ENCODE measurements around the gene TAF11.
"Not testable (repeated sequence)": the region's sequence is repeated elsewhere in the genome, so short reads cannot be mapped to it uniquely, and the experiment has no call there.

TAF11 gene

DNA sequence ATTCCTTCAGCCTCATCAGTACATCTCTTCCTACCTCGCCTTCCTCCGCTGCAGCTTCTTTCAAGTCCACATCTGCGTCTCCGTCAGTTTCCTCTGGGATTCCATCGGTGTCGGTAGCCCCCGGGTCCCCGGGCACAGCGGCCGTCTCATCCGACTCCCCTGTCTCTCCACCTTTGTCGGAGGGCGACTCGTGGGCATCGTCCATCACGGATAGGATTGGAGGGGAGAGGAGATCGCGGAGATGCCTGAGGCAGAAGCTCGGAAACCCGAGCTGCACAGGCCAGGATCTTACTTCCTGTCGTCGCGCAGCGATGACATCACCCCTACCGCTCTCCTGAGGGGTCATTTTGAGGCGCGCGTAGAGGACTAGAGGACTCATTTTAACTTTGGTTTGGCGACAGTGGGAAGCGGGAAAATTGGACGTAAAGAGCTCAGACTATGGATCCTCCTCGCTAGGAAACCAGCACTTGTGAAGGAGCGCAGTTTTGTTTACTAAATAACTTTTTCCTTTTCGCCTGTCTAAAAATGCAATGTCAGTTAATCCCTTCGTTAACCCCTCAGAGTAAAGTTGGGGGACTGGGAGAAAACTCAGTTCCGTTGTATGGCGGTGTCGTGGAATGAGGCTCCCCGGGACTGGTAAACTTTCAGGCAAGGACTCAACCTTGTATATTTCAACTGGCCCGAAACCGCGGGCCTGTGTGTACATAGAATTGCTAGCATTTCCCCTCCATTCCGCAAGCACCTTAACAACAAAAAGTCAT lies at the start of gene TAF11:
TAF11 (minus strand) TSS at position 290 of the 761 bp plus-strand sequence; CDS start at position 205, 85 bp downstream.
- H3K4me1 ChIP-seq (ENCODE audit: control insufficient read depth, insufficient read depth, low read length, unreplicated experiment), result peaks cover 5% of the 10 kb centered on the region
- peak within 1 kb of the TSS; percentile 91 for H3K4me3 ChIP-seq (ENCODE audit: low read depth, low read length)
- peak within 1 kb of the TSS; percentile 76 for H3K27ac ChIP-seq (ENCODE audit: low read depth, low read length)
- no peaks in the 10 kb centered on the region for H3K36me3 ChIP-seq (ENCODE audit: insufficient read depth, low read length)
- peak within 1 kb of the TSS; percentile 100 for H2AFZ ChIP-seq (ENCODE audit: low read length, unreplicated experiment)
- no peaks in the 10 kb centered on the region for H3K27me3 ChIP-seq (ENCODE audit: insufficient read depth, low read length)
- H3K79me2 ChIP-seq (ENCODE audit: control insufficient read depth, insufficient read depth, low read length, unreplicated experiment), result peaks cover 56% of the 10 kb centered on the region

DNA sequence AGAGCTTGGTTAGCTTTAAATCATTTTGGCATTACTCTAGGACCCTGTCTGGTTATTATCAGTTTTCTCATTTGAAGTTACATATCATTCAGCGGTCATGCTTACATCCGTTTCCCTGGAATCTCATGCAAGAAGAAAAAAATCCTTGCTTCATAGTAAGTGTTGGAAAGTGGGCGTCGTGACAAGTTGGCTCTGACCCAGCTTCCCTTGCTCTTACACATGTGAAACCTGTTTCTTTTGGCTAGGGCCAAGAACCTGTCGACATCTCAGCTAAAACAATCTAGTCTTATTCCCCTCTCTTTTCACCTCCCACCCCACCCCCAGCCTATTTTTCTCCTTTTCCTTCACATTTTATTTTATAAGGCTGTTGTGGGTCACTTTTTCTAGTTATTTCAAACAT lies 46.7 kb upstream of the TAF11 start:
- Histone ChIP-seq H3K4me1 (ENCODE audit: control insufficient read depth, insufficient read depth, low read length, unreplicated experiment) (no peaks in the 10 kb centered on the region), H3K27ac (ENCODE audit: low read depth, low read length) (no peak overlapping the region), H3K36me3 (ENCODE audit: insufficient read depth, low read length) (no peaks in the 10 kb centered on the region), H2AFZ (ENCODE audit: low read length, unreplicated experiment) (no peak overlapping the region), H3K79me2 (ENCODE audit: control insufficient read depth, insufficient read depth, low read length, unreplicated experiment) (no peaks in the 10 kb centered on the region), H3K27me3 (ENCODE audit: insufficient read depth, low read length) (no peaks in the 10 kb centered on the region), H3K4me3 (ENCODE audit: low read depth, low read length) (no peak overlapping the region)

GRCh38 chr6:34932202-34932601 lies 44.4 kb upstream of the TAF11 start:
- not testable (repeated sequence) for H3K4me1 ChIP-seq (ENCODE audit: control insufficient read depth, insufficient read depth, low read length, unreplicated experiment); H3K79me2 ChIP-seq (ENCODE audit: control insufficient read depth, insufficient read depth, low read length, unreplicated experiment); H3K36me3 ChIP-seq (ENCODE audit: insufficient read depth, low read length); H3K27me3 ChIP-seq (ENCODE audit: insufficient read depth, low read length); H2AFZ ChIP-seq (ENCODE audit: low read length, unreplicated experiment); H3K4me3 ChIP-seq (ENCODE audit: low read depth, low read length); H3K27ac ChIP-seq (ENCODE audit: low read depth, low read length)

- Histone ChIP-seq H3K27ac (ENCODE audit: low read depth, low read length) (no peak overlapping the region), H3K27me3 (ENCODE audit: insufficient read depth, low read length) (no peaks in the 10 kb centered on the region), H2AFZ (ENCODE audit: low read length, unreplicated experiment) (no peak overlapping the region), H3K4me1 (ENCODE audit: control insufficient read depth, insufficient read depth, low read length, unreplicated experiment) (peaks cover 3% of the 10 kb centered on the region), H3K79me2 (ENCODE audit: control insufficient read depth, insufficient read depth, low read length, unreplicated experiment) (no peaks in the 10 kb centered on the region), H3K4me3 (ENCODE audit: low read depth, low read length) (no peak overlapping the region), H3K36me3 (ENCODE audit: insufficient read depth, low read length) (no peaks in the 10 kb centered on the region)
Measured at GRCh38 chr6:34930221-34930620, 42.4 kb upstream of the TAF11 start.

GRCh38 chr6:34929241-34929978 lies 41.6 kb upstream of the TAF11 start:
- Histone ChIP-seq H3K4me1 (ENCODE audit: control insufficient read depth, insufficient read depth, low read length, unreplicated experiment) (peaks cover 3% of the 10 kb centered on the region), H3K79me2 (ENCODE audit: control insufficient read depth, insufficient read depth, low read length, unreplicated experiment) (no peaks in the 10 kb centered on the region), H2AFZ (ENCODE audit: low read length, unreplicated experiment) (no peak overlapping the region)

GRCh38 chr6:34928695-34929094 lies 40.9 kb upstream of the TAF11 start:
- Histone ChIP-seq H3K79me2 (ENCODE audit: control insufficient read depth, insufficient read depth, low read length, unreplicated experiment) (no peaks in the 10 kb centered on the region), H3K27ac (ENCODE audit: low read depth, low read length) (no peak overlapping the region), H3K36me3 (ENCODE audit: insufficient read depth, low read length) (no peaks in the 10 kb centered on the region), H3K4me1 (ENCODE audit: control insufficient read depth, insufficient read depth, low read length, unreplicated experiment) (peaks cover 3% of the 10 kb centered on the region), H3K27me3 (ENCODE audit: insufficient read depth, low read length) (no peaks in the 10 kb centered on the region), H2AFZ (ENCODE audit: low read length, unreplicated experiment) (no peak overlapping the region), H3K4me3 (ENCODE audit: low read depth, low read length) (no peak overlapping the region)

More at GRCh38 chr6:34929241-34929978, 41.6 kb upstream of the TAF11 start:
- Histone ChIP-seq H3K27me3 (ENCODE audit: insufficient read depth, low read length) (no peaks in the 10 kb centered on the region), H3K4me3 (ENCODE audit: low read depth, low read length) (no peak overlapping the region), H3K27ac (ENCODE audit: low read depth, low read length) (no peak overlapping the region), H3K36me3 (ENCODE audit: insufficient read depth, low read length) (no peaks in the 10 kb centered on the region)

DNA sequence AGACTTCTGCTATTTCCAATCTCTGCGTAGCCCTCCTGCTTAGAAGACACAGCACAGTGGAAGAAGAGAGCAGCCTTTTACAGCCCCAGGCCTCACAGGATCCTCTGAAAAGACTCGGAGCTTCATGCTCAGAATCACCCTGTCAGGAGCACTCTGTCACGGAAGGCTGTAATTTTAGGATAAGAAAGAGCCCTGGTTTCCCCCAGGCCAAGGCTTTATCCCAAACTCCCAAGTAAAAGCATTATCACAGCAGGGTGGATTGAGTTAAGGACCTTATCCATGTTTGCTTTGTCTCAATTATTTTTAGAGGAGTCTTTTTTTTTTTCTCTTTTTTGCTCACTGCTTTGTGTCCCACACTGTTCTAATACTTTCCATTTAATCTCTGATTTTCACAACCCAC lies 40.4 kb upstream of the TAF11 start:
- Histone ChIP-seq H3K27ac (ENCODE audit: low read depth, low read length) (no peak overlapping the region), H3K4me1 (ENCODE audit: control insufficient read depth, insufficient read depth, low read length, unreplicated experiment) (peaks cover 3% of the 10 kb centered on the region), H3K79me2 (ENCODE audit: control insufficient read depth, insufficient read depth, low read length, unreplicated experiment) (no peaks in the 10 kb centered on the region), H3K27me3 (ENCODE audit: insufficient read depth, low read length) (no peaks in the 10 kb centered on the region), H2AFZ (ENCODE audit: low read length, unreplicated experiment) (no peak overlapping the region), H3K4me3 (ENCODE audit: low read depth, low read length) (no peak overlapping the region), H3K36me3 (ENCODE audit: insufficient read depth, low read length) (no peaks in the 10 kb centered on the region)

DNA sequence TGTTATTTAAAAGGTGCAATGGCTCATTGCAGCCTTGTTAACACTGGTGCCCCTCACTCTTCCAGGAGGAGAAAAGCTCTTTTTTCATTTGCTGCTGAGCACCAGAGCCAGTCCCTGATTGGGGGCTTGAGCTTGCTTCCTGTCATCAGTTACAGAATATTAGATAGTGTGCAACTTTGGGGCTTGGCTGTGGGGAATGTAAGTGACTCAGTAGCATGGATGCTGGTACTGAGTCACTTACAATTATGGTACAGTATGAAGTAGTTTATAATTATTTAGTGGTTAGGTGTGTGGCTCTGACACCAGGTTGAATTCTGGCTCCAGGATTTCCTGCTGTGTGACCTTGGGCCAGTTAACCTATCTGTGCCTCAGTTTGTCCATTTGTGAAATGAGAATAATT lies 38.8 kb upstream of the TAF11 start:
- H3K79me2 ChIP-seq (ENCODE audit: control insufficient read depth, insufficient read depth, low read length, unreplicated experiment), result no peaks in the 10 kb centered on the region
- no peak overlapping the region for H3K27ac ChIP-seq (ENCODE audit: low read depth, low read length)
- no peaks in the 10 kb centered on the region for H3K27me3 ChIP-seq (ENCODE audit: insufficient read depth, low read length)
- peaks cover 3% of the 10 kb centered on the region for H3K4me1 ChIP-seq (ENCODE audit: control insufficient read depth, insufficient read depth, low read length, unreplicated experiment)
- H2AFZ ChIP-seq (ENCODE audit: low read length, unreplicated experiment), result no peak overlapping the region
- H3K36me3 ChIP-seq (ENCODE audit: insufficient read depth, low read length), result no peaks in the 10 kb centered on the region
- H3K4me3 ChIP-seq (ENCODE audit: low read depth, low read length), result no peak overlapping the region

DNA sequence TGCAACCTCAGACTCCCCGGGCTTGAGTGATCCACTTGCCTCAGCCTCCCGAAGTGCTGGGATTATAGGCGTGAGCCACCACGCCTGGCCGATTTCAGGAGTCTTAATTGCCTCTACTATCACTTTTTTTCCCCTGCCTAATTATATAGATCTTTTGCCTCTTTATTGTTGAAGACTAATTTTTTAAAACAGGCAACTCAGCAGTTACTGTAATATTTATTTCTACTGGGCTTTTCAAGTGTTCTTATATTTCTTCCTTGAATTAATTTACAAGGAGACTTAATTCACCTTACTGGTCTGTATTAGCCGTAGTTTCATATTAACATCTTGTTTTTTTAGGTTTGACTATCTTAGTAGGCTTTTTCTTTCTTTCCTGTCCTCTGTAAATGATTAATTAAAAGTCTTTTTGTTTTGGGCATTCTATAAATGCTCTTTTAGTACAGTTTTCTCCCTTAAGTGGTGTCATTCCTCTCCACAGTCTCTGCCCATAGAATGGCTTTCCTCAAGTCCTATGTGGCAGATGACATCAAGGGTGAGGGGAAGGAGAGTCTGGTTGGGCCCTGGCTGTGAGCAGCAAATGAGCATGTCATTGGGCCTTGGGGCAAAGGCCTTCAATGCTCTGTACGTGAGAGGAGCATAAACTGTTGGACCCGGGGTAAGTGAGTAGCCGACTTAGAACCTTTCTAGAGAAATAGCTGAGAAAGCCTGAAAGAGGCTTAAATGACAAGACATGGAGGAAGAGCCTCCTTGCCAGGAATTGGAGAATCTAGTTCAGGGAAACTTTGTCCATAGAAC lies 37.2 kb upstream of the TAF11 start:
- H3K36me3 ChIP-seq (ENCODE audit: insufficient read depth, low read length), result no peaks in the 10 kb centered on the region

DNA sequence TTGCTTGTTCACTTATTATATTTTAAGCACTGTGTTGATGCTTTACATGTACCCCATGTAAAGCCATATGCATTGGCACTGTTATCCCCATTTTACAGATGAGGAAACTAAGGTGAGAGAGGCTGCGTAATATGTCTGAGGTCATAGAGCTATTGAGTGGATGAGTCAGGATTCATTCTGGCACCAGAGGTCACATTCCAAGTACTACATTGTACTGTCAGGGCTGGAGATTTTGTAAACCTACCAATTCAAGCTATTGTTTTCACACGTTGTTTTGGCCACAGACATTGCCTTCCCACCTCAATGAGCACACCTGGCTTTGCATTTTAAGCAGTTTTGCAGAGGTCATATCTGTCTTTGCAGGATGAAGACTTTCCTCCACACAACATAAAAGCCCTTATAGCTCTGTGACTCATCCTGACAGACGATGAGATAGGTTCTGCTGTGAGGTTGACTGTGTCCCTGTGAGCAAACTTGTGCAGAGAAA lies 34.4 kb upstream of the TAF11 start:
- H3K27me3 ChIP-seq (ENCODE audit: insufficient read depth, low read length), result no peaks in the 10 kb centered on the region
- H3K4me1 ChIP-seq (ENCODE audit: control insufficient read depth, insufficient read depth, low read length, unreplicated experiment), result peaks cover 11% of the 10 kb centered on the region
- no peak overlapping the region for H2AFZ ChIP-seq (ENCODE audit: low read length, unreplicated experiment)
- no peak overlapping the region for H3K27ac ChIP-seq (ENCODE audit: low read depth, low read length)
- H3K4me3 ChIP-seq (ENCODE audit: low read depth, low read length), result no peak overlapping the region
- no peaks in the 10 kb centered on the region for H3K36me3 ChIP-seq (ENCODE audit: insufficient read depth, low read length)
- H3K79me2 ChIP-seq (ENCODE audit: control insufficient read depth, insufficient read depth, low read length, unreplicated experiment), result no peaks in the 10 kb centered on the region

More for the DNA sequence above, 37.2 kb upstream of the TAF11 start:
- H3K4me3 ChIP-seq (ENCODE audit: low read depth, low read length), result no peak overlapping the region
- no peaks in the 10 kb centered on the region for H3K79me2 ChIP-seq (ENCODE audit: control insufficient read depth, insufficient read depth, low read length, unreplicated experiment)
- H3K27ac ChIP-seq (ENCODE audit: low read depth, low read length), result no peak overlapping the region
- H2AFZ ChIP-seq (ENCODE audit: low read length, unreplicated experiment), result no peak overlapping the region
- no peaks in the 10 kb centered on the region for H3K27me3 ChIP-seq (ENCODE audit: insufficient read depth, low read length)
- peaks cover 3% of the 10 kb centered on the region for H3K4me1 ChIP-seq (ENCODE audit: control insufficient read depth, insufficient read depth, low read length, unreplicated experiment)

Measured in ACC112 (cell line).